CD4-positive, alpha-beta T cell treated with Interleukin-4 for 4 hours (primary cell): ENCODE data around the gene CAMK4.
A peak's percentile ranks its signal among the peaks of the same experiment; 100 is the strongest.

Experiments
- DNase-seq: peaks from one replicate; pipeline ENCODE4 v3.0.0-alpha.2; 2020

CAMK4 gene

GRCh38 chr5:111507276-111507675, 283.1 kb downstream of the CAMK4 start:
- no peak for DNase-seq

- peak; percentile 22 for DNase-seq
Measured at GRCh38 chr5:111509119-111509518, 284.9 kb downstream of the CAMK4 start.

GRCh38 chr5:111511174-111511830, 287.1 kb downstream of the CAMK4 start:
- no peak for DNase-seq

- no peak for DNase-seq
Measured at GRCh38 chr5:111511831-111512374, 287.7 kb downstream of the CAMK4 start.

- peak; percentile 95 for DNase-seq
Measured at GRCh38 chr5:111512375-111513130, 288.4 kb downstream of the CAMK4 start, which contains the start of gene STARD4. Gene STARD4 (minus strand): TSS chr5:111512535. CDS start chr5:111507433, 5,102 bp downstream.

- no peak for DNase-seq
Measured at GRCh38 chr5:111513131-111513520, 288.9 kb downstream of the CAMK4 start.

GRCh38 chr5:111514087-111514486, 289.9 kb downstream of the CAMK4 start:
- no peak for DNase-seq

GRCh38 chr5:111517853-111518501, 293.8 kb downstream of the CAMK4 start:
- no peak for DNase-seq

GRCh38 chr5:111518777-111519176, 294.6 kb downstream of the CAMK4 start:
- no peak for DNase-seq

- no peak for DNase-seq
Measured at GRCh38 chr5:111520908-111521307, 296.7 kb downstream of the CAMK4 start.

GRCh38 chr5:111528056-111528455, 303.9 kb downstream of the CAMK4 start:
- DNase-seq, result no peak

GRCh38 chr5:111530298-111530740, 306.1 kb downstream of the CAMK4 start:
- DNase-seq, result peak; percentile 87

- DNase-seq, result no peak
Measured at GRCh38 chr5:111532886-111533582, 308.9 kb downstream of the CAMK4 start.

GRCh38 chr5:111535879-111536549, 311.8 kb downstream of the CAMK4 start:
- DNase-seq, result no peak

- no peak for DNase-seq
Measured at GRCh38 chr5:111537141-111538024, 313.2 kb downstream of the CAMK4 start.
